Activated naive CD4-positive, alpha-beta T cell treated with anti-CD3 and anti-CD28 coated beads, Interleukin-2, amount 50 U/mL, for 72 hours (primary cell): Measurements from ENCODE around the gene CNKSR1. TPM values are rescaled to one million over a fixed set of nuclear protein-coding genes. Genes with fewer than 3 reads are reported as not detected.
A peak's percentile ranks its signal among the peaks of the same experiment; 100 is the strongest.

Experiments used
- ATAC-seq, 2 donors: fragments of 150-1000 bp; cut with Tn5 transposase; 2 replicates each; pipeline ENCODE4 v1.10.0; 2021; ENCODE audit warnings: mild to moderate bottlenecking in 2 of 2, moderate library complexity in 2 of 2
- DNase-seq, 2 donors: peaks; one replicate each; pipeline ENCODE4 v3.0.0; 2021 to 2022; ENCODE audit warnings: low spot score in 2 of 2
- H3K27ac Mint-ChIP-seq, 2 donors: one replicate each; pipeline ENCODE4 v1.8.0; 2022; ENCODE audit warnings: mild to moderate bottlenecking in 2 of 2, mixed read lengths in 2 of 2
- H3K36me3 Mint-ChIP-seq, 2 donors: one replicate each; pipeline ENCODE4 v1.8.0; 2022; ENCODE audit warnings: mixed read lengths in 2 of 2
- H3K9me3 Mint-ChIP-seq, 2 donors: one replicate each; pipeline ENCODE4 v1.8.0; 2022; ENCODE audit warnings: mixed read lengths in 2 of 2
- total RNA-seq, 2 donors: library from RNA; stranded (reverse); gene quantifications; one replicate each; pipeline ENCODE4 v1.2.3, GENCODE V29; 2022

Gene CNKSR1
- total RNA-seq, 2 donors from 2014 or later: 2.0 to 3.5 TPM

DNA sequence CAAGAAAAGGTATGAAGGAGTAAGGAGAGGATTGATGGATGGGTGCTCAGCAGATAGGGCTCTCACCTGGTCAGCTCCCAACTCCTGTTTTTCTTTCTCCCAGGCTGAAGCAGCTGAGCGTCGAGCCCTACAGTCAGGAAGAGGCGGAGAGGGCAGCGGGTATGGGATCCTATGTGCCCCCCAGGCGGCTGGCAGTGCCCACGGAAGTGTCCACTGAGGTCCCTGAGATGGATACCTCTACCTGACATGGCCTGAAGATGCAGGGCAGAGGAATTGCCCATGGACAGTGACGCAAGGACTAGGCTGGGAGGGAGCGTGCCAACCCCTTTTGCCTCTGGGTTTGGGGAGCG is 6.8 kb upstream of the CNKSR1 start:
- Mint-ChIP-seq H3K36me3 (peaks cover 0 to 6% of the 10 kb centered on the region in 2 donors), H3K9me3 (no peaks in the 10 kb centered on the region), H3K27ac (peak overlapping the region; percentile 81 to 91)
- DNase-seq (no peak), ATAC-seq (no peak)

DNA sequence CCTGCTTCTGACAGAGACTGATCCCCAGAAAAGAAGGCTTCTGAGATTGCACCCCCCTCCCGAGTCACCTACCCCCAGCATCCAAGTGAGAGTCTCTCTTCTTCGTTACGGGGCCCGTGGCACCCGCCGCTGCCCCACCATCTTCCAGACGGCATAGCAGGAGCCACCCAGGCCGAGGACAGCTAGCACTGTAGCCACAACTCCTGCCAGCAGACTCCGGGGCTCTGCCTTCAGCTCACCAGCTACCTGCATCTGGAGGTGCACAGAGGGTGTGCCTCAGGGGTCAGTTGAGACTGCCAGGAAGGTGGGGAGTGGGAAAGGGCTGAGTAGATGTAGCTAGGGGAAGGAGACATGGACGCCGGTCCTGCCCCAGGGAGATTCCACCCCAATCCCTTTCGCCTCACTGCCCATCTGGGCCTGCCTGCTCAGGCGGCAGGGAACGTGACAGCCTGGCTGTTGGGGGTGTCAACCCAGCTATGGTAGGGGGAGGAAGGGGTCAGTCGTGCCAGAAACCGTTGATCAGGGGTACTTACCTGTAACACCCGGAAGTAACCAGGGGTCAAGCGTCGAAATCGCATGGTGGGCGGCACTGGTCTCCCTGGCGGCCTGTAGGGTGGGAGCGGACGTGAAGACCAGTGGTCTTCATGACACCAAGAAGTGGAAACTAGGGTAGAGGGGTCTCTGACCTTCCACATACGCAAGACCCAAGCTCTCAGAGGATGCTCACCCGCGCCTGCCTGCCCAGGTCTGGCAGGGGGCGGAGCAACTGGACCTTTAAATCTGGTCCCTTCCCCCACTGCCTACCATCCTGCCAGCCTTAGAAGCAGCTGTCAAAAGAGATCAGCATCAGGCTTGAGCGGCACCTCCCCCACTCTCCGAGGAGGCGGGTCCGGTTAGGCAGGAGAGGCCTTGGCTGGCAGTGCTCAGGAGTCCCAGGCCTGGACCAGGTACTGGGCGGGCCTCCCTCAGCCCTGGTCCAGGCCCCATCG is 5.9 kb upstream of the CNKSR1 start, which contains the start of gene ZNF593OS:
Gene ZNF593OS (minus strand): TSS at position 749 of the 989 bp plus-strand sequence. CDS start 171 bp downstream, at position 578.
- peak within 1 kb of the TSS; percentile 14 to 91 for H3K27ac Mint-ChIP-seq
- H3K36me3 Mint-ChIP-seq: peaks cover 0 to 6% of the 10 kb centered on the region in 2 donors
- no peak for DNase-seq
- no peak for ATAC-seq
- no peaks in the 10 kb centered on the region for H3K9me3 Mint-ChIP-seq

DNA sequence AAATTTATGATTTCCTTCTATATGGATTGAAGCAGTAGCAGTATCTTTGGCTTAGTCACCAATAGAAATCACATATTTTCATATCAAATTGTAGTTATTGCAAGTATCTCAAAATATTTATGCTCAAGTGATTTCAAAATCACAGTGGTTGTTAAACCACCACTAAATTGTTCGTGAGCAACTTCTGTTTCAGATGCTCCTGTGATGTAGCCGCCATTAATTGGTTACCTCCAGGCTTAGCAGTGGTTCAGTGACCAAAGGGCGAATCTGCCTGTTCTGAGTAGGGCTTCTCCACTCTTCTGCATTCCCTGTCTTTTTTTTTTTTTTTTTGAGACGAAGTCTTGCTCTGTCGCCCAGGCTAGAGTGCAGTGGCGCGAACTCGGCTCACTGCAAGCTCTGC is 1.9 kb upstream of the CNKSR1 start:
- Mint-ChIP-seq H3K9me3 (no peaks in the 10 kb centered on the region), H3K27ac (no peak overlapping the region), H3K36me3 (peaks cover 0 to 6% of the 10 kb centered on the region in 2 donors)
- ATAC-seq: no peak
- DNase-seq: no peak

GRCh38 chr1:26180010-26180506 is 2.8 kb downstream of the CNKSR1 start:
- Mint-ChIP-seq H3K36me3 (no peaks in the 10 kb centered on the region), H3K9me3 (no peaks in the 10 kb centered on the region), H3K27ac (no peak overlapping the region)
- ATAC-seq: no peak
- DNase-seq: no peak

GRCh38 chr1:26181586-26182382 is 4.5 kb downstream of the CNKSR1 start:
- Mint-ChIP-seq H3K36me3 (no peaks in the 10 kb centered on the region), H3K9me3 (no peaks in the 10 kb centered on the region), H3K27ac (no peak overlapping the region)
- no peak for DNase-seq
- ATAC-seq: peak; percentile 83 to 92

- no peaks in the 10 kb centered on the region for H3K9me3 Mint-ChIP-seq
- no peak overlapping the region for H3K27ac Mint-ChIP-seq
- DNase-seq: no peak
- H3K36me3 Mint-ChIP-seq: no peaks in the 10 kb centered on the region
- ATAC-seq: no peak
Observed at GRCh38 chr1:26182383-26182696, 5.0 kb downstream of the CNKSR1 start.

DNA sequence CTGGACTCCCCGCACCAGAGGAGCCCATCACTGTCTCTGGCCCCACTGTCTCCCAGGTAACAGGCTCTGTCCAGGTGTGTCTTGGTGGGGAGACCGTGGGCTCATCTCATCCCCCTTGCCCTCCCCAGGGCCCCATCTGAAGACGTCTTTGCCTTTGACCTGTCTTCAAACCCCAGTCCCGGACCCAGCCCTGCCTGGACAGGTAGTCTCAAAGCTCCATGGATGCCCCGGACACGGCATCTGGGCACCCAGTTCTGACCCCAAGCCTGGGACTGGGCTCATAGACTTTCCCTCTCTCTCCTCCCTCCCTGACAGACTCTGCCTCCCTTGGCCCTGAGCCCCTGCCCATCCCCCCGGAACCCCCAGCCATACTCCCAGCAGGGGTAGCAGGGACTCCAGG is 6.8 kb downstream of the CNKSR1 start:
- ATAC-seq (no peak), DNase-seq (no peak)
- H3K9me3 Mint-ChIP-seq: no peaks in the 10 kb centered on the region
- H3K27ac Mint-ChIP-seq: peak overlapping the region in 1 of 2 donors; percentile 77
- H3K36me3 Mint-ChIP-seq: no peaks in the 10 kb centered on the region

- peak overlapping the region in 1 of 2 donors; percentile 44 for H3K27ac Mint-ChIP-seq
- DNase-seq: no peak
- H3K9me3 Mint-ChIP-seq: no peaks in the 10 kb centered on the region
- H3K36me3 Mint-ChIP-seq: no peaks in the 10 kb centered on the region
- no peak for ATAC-seq
Observed at GRCh38 chr1:26184883-26185282, 7.6 kb downstream of the CNKSR1 start.

- ATAC-seq: no peak
Observed at GRCh38 chr1:26187882-26188281, 10.6 kb downstream of the CNKSR1 start.

GRCh38 chr1:26188477-26188876 is 11.2 kb downstream of the CNKSR1 start:
- no peaks in the 10 kb centered on the region for H3K36me3 Mint-ChIP-seq
- ATAC-seq: no peak
- H3K9me3 Mint-ChIP-seq: no peaks in the 10 kb centered on the region
- H3K27ac Mint-ChIP-seq: no peak overlapping the region
- DNase-seq: no peak

More at GRCh38 chr1:26187882-26188281, 10.6 kb downstream of the CNKSR1 start:
- Mint-ChIP-seq H3K9me3 (no peaks in the 10 kb centered on the region), H3K27ac (no peak overlapping the region), H3K36me3 (no peaks in the 10 kb centered on the region)
- no peak for DNase-seq

- Mint-ChIP-seq H3K9me3 (no peaks in the 10 kb centered on the region), H3K27ac (peak overlapping the region in 1 of 2 donors; percentile 18), H3K36me3 (no peaks in the 10 kb centered on the region)
- DNase-seq: no peak
- ATAC-seq: no peak
Observed at GRCh38 chr1:26189331-26189730, 12.0 kb downstream of the CNKSR1 start.

- Mint-ChIP-seq H3K27ac (peak overlapping the region in 1 of 2 donors; percentile 18), H3K9me3 (no peaks in the 10 kb centered on the region), H3K36me3 (no peaks in the 10 kb centered on the region)
- DNase-seq (no peak), ATAC-seq (no peak)
Observed at GRCh38 chr1:26189751-26190275, 12.5 kb downstream of the CNKSR1 start.

DNA sequence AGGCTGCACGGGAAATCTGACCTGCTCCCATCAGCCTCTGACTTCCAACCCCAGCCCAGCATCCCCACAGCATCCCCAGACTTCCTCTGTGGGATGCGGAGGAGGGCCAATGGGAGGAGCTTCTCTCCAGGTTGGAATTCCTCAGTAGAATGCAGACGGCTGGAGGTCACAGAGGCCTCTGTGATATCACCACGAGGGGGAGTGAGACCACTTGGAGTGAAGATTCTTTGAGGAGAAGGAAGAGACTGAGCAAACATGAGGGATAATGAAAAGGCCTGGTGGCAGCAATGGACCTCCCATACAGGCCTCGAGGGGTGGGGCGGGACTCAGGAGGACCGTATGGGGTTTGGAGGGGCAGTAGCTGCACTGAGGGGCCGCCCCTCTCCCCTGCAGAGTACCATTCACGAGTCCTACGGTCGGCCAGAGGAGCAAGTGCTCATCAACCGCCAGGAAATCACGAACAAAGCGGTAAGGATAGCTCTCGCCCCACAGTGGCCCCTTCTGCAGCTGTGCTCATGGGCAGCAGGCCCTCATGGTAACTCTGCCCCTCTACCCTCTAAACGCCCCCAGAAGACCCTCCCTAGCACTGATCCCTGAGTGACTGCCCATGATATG is 13.2 kb downstream of the CNKSR1 start, which contains the start of gene CATSPER4:
Gene CATSPER4 (plus strand): TSS at position 230 of the 615 bp plus-strand sequence. CDS start 26 bp downstream, at position 256.
- DNase-seq: no peak
- Mint-ChIP-seq H3K27ac (peak within 1 kb of the TSS; percentile 18 to 28), H3K36me3 (no peaks in the 10 kb centered on the region), H3K9me3 (no peaks in the 10 kb centered on the region)
- no peak for ATAC-seq

- ATAC-seq (peak; percentile 57 to 84), DNase-seq (no peak)
- Mint-ChIP-seq H3K9me3 (no peaks in the 10 kb centered on the region), H3K36me3 (no peaks in the 10 kb centered on the region), H3K27ac (peak overlapping the region; percentile 22 to 28)
Observed at GRCh38 chr1:26191739-26192138, 14.4 kb downstream of the CNKSR1 start.

GRCh38 chr1:26195805-26196204 is 18.5 kb downstream of the CNKSR1 start:
- no peaks in the 10 kb centered on the region for H3K36me3 Mint-ChIP-seq
- DNase-seq (no peak), ATAC-seq (no peak)
- no peak overlapping the region for H3K27ac Mint-ChIP-seq
- H3K9me3 Mint-ChIP-seq: no peaks in the 10 kb centered on the region

DNA sequence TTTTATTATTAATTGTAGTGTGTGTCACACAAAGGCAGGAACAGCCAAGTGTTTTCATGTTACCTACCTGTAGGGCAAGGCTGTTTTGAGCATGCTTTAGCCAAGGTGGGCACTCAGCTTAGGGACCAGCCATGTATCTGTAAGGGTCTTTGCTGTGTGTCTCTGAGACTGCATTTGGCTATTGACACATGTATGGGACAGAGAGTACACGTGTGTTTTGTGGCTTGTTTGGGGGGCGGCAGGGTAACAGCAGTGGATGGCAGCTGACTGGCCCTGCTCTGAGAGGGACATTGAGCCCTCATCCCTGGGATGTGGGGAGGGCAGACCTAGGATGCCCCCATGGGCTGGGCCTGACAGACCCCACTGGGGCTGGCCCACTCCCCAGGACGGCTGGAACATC is 20.0 kb downstream of the CNKSR1 start:
- DNase-seq (no peak), ATAC-seq (no peak)
- H3K9me3 Mint-ChIP-seq: no peaks in the 10 kb centered on the region
- no peak overlapping the region for H3K27ac Mint-ChIP-seq
- no peaks in the 10 kb centered on the region for H3K36me3 Mint-ChIP-seq
